Activated CD4-positive, alpha-beta T cell treated with anti-CD3 and anti-CD28 coated beads, Interleukin-2, amount 50 U/mL, for 4 hours (primary cell): ENCODE data around the gene AOPEP.

ENCODE experiments used
- DNase-seq, 2 experiments: peaks; one replicate each; pipeline ENCODE4 v3.0.0-alpha.2; 2020

AOPEP gene

DNA sequence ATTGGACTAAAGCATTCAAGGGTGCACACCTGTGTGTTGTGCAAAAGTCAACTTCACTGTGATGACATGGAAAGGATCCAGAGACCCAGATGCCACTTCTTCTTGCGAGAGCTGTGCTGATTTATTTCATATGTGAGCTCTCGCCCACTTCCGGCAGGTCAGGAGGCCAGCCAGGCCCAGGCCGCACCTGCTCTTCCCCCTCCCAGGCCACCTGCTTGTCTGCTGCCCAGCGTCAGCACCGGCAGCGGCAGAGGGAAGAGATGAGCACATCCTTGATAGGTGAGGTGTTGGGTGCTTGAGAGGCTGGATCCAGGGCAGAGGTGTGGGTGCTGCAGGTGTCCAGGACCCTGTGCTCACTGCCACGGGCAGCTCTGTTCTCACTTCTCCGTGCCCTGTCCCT, 348.1 kb downstream of the AOPEP start:
- no peak for DNase-seq

- DNase-seq, result no peak
Observed at GRCh38 chr9:95075700-95076099, 349.2 kb downstream of the AOPEP start.

DNA sequence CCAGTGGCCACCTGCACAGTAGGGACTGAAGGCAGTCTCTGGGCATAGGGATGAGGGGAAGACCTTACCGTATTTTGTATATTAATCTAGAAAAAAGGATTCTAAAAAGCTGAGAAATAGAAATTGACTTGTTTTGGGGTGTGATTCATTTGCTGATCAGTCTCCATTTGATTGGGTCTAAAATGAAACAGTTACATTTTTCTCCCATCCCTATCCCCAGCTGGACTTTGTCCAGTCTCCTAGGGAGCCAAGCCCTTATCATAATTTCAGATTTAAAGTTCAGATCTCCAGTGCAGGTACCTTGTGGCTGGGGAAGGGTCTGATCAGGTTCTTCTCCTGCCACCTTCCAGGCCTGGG, 350.2 kb downstream of the AOPEP start:
- no peak for DNase-seq

DNA sequence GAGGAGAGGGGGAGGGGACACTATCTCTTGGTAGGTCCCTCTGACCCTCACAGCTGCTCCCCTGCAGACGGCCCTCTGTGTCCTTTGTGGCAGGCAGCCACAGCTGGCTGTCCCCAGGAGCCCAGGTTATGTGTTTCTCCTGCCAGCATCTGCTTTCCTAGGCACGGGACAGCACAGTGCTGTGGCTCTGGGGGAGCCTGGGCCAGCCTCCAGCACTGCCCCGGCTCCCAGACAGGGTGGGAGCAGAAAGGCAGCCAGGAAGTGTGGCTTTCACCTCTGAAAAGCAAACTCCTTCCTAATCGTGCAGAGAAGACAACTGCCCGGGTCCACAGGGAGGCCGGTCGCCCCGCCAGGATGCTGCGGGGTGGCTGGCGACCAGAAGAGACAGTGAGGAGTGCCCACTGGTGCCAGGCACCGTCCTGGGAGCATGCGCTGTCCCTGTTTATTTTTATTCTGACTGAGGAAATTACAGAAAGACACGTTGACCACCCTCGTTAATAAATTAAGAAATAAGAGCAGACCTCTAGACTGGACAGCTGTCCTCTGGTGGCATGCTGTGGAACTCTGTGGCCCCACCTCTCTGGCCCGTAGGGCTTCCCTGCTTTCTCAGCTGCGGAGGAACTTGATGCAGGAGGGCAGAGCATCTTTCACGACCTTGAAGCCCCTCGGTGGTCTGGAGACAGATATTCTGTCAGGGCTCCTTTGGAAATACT, 350.7 kb downstream of the AOPEP start:
- no peak for DNase-seq

DNA sequence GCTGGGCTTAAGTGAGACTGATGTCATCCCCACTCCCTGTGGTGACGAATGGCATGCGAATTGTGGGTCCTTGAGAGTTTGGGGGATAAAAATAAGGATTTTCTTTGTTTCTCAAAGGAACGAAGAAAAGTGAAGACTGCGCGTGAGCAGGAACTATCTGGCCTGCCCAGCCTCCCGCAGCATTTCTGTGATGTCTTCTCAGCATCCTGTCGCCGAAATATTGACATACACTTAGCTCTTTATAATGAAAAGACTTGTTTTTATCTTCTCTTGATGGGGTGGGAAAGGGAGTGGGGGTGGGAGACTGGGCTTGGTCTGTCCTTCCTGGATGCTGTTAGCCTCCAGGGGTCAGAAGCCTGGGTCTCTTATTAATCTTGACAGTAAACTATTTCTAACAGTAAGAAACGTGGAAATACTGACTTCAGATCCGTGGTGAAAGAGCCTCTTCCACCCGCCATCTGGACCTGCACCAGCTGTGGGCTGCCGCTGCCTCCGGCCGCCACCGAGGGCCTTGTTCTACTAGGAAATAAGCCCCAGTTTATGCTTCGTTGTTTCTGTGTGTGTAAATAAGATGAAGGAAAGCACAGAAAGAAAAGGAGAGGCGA, 351.4 kb downstream of the AOPEP start:
- DNase-seq, result no peak

DNA sequence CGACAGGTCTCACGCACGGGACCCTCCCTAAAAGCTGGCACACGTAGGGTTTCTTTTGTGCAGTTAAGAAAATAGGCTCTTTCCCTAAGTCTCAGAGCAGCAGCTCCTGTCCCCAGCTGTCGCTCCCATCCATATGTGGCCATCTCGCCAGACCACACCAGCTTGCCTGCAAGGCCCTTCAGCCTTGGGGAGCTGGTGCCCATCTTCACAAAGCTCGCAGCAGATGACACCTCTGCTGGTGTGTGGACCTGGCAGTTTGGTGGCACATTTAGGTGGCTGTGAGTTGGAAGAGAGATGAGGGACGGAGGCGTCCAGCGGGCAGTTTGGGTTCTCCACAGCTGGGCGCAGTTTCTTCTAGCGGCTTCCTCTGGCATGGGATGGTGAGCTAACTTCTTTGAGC, 352.0 kb downstream of the AOPEP start:
- DNase-seq, result no peak

DNA sequence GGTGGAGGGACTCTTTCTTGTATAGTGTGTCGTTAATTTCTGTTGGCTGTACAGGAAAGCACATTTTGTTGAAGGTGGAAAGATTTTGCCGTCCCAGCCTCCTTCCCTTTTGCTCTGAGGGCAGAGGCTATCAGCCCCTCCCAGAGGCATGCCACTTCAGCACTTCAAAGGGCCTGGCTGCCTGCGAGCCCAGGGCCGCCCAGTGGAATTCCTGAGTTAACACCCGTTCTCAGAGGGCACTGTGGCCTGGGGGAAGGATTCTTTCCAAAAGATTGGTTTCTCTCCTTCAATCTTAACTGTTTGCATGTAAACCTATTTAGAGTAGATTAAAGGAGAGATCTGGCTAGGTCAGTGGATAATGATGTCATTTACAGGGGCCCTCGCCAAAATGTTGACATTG, 352.4 kb downstream of the AOPEP start:
- DNase-seq, result no peak

GRCh38 chr9:95079461-95079860, 353.0 kb downstream of the AOPEP start:
- DNase-seq, result no peak

DNA sequence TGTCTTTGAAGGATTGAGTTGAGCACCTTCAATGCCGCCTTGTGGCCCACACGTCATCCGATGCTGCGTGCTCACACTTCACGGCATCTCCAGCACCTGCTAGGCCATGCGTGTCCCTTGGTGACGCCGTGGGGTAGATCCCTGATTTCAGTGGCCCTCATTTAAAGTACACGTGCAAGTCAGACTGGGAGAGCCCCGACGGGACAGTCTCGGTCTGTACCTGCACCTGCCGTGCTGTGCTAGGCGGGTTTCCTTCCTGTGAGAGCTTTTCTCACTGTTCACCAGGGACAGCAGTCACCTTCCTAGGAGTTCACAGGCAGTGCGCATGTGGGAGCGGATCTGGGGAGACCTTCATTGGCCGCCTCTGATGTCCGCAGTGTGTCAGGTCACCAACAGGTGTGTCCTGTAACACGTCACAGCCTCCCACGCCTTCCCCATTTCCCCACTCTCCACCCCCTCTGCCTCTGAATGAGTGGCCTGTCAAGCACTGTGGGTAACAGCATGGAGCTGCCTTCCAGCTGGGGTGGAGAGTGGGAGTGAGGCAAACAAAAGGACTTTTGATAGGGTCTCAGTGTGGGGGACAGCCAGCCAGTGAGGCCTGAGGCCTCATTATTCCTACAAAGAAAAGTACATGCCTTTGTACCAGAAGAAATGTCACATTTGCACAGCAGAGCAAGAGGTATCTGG, 354.6 kb downstream of the AOPEP start:
- no peak for DNase-seq

GRCh38 chr9:95081998-95082397, 355.5 kb downstream of the AOPEP start:
- DNase-seq, result no peak

DNA sequence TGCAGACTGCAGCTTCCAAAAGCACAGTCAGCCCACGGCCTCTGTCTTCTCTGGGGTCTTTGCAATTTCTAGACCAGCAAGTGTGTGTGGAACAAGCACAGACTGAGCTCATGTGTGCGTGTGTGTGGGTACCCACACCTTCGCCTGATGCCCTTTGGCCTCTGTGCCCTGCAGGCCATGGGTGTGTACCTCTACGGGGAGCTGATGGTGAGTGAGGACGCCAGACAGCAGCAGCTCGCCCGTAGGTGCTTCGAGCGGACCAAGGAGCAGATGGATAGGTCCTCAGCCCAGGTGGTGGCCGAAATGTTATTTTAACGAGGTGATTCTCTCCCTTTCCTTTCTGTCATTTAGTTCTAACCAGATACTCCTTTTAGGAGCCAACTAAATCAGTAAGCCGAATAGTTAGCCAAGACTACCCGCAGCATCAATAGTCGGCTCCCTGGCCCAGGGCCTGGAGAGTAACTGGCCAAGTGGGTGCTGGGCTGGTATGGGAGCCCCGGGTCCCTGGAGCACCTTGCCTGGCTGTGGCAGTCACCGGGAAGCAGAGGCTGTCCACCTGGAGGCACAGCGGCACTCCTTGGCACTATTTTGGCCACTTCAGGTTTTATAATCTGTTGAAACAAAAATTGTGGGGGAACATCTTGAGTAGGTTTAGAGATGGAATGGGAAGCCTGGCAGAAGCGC, 356.0 kb downstream of the AOPEP start:
- no peak for DNase-seq

DNA sequence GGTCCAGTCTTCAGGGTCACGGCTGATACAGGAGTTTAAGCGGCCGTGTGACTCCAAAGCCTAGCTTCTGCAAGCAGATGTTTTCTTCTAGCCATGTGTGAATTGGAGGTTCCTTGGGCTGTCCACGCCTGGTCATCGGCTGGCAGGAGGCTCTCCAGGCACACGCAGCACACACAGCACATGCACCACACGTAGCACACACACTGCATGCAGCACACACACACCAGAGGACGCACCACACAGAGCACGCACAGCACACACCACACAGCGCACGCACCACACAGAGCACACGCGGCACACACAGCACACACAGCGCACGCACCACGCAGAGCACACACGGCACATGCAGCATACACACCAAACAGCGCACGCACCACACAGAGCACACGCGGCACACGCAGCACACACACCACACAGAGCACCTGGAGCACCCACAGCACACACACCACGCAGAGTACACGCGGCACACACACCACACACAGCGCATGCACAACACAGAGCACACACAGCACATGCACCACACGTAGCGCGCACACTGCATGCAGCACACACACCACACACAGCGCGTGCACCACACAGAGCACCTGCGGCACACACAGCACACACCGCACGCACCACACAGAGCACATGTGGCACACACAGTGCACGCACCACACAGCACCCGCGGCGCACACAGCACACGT, 356.7 kb downstream of the AOPEP start:
- no peak for DNase-seq

DNA sequence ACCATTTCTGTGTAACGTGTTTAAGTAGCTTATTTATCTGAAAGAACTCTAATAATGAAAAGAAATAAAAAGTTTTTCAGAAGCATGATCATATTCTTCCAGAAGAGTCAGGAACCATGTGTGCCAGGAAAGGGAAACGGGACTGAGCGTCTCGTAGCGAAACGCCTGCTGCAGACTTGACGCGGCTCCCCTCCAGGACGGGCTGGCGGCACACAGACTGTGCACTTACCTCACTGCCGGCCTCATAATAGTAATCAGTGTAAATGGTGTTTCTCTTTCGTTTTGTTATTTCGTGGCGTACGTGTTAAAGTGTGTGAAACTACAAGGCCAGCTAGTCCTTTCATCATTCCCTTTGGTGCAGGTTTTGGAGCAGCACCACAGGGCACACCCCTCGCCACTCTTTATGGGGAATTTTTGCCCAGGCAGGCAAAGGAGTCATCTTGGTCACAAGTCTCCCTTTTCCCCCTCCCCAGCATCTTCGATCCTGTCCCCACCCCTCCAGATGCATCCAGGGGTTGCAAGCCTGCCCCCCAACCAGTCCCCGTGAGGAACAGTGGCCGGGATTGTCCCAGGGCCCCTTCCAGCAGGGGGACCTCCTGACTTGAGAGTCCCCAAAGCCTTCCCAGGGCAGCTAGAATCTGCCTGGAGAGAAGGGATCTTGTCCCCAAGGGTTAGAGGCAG, 357.9 kb downstream of the AOPEP start:
- no peak for DNase-seq

DNA sequence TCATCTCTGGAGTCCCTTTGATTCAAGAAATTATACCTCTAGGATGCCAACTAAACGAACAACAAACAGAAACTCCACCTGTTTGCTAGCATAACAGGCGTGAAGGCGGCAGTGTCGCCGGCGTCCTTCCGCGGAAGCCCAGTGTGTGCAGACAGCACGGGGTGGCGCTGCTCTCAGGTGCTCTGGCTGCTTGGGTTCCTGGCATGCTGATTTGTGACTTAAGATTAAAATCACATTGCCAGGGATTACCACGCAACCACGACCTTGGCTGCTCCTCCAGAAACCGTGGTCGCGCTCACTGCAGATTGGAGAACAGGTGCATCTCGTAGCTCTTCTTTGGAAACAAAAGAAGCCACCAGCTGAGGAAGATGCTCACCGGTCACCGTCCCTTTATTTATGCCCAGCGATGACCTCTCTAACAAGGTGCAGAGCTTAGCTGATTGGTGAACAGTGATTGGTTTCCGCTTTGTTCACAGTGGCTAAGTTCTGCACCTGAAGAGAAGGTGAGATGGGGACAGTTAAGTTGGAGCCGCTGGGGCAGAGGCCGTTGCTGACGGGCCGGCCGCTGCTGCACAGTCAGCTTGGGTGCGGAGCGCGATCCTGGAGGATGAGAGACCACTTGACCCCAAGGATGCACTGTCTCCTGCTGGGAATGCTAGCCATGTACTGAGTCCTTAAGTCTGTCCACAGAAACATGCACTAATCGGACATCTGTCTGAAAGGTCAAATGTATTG, 358.7 kb downstream of the AOPEP start:
- DNase-seq, result no peak

DNA sequence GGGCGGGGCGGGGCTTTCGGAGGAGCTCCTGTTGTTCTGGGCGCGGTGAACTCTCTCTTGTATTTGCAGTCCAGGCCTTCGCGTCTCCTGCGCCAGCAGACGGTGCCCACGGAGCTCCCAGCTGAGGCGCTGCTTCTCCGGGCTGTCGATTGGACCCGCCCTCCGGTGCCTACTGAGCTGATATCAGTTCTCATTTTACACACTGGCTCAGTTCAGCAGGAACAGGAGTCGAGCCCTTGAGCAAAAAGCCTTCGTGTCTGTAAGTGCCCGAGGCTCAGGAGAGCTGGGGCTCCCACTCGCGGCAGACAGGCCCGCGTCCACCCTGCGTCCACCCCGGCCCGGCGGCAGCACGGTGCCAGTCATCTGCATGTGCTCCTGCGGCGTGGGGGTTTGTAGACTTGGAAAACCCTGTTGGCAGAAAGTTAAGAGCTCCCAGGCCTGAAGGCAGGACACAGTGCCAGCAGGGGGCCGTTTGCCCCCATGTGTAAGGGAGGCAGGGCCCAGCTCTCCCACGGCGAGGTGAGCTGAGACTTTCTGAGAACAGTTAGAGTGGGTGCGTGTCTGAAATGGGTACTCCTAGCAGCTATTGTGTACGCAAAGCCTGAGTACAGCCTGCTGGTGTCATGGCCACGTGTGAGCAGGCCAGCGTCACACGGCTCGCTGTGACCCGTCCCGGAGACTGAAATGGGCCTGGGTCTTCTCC, 359.5 kb downstream of the AOPEP start:
- DNase-seq, result no peak

DNA sequence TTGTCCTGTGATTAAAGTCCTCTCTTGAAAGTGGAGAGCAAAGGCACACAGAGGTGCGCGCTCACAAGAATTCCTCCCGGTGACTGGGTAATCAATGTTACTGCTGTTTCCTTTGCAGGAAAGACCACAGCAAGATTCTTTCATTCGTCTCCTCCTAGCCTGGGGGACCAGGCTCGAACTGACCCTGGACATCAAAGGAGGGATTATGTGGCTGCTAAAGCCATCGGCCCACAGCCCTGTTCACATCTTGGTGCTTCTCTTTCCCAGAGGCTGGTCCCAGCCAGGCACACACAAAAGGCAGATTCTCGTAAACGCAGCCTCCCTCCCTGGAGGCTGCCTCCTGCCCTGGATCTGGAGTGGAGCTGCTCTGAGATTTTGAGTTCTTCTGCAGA, 360.1 kb downstream of the AOPEP start:
- DNase-seq, result no peak

DNA sequence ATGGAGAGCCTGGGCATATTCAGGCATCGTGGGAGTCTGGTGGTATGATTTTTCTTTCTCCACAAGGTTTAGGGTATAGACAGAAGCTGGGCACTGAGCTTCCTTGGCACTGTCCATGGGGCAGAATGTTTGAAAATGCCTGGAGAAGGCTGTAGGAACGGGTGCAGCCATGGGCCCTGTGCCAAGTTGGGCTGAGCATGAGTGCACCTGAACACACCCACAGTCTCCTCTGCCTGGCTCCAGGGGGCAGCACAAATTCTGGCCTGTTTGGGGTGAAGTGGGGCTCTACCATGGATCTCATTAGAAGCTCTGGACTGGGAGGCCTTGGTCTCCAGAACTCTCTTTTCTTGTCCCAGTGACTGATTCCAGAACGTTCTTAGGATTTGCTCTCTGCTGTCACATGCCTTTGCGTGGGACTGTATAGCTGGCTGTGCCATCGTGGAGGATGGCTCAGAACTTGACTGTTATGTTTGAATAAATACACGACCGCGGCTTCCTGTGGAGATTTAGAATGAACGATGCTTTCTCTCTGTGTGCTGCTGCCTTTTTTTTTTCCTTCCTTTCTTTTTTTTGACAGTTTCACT, 361.3 kb downstream of the AOPEP start:
- DNase-seq, result no peak

- no peak for DNase-seq
Observed at GRCh38 chr9:95088421-95089161, 362.1 kb downstream of the AOPEP start.

GRCh38 chr9:95089257-95090022, 362.9 kb downstream of the AOPEP start:
- no peak for DNase-seq
